Trophoblast cell (in vitro differentiated cells and primary cell): ENCODE data around the gene EIF2S1.

Source experiments
- DNase-seq, 2 donors: peaks; one replicate each; pipeline ENCODE4 v3.0.0-alpha.2; 2016
- H2AFZ ChIP-seq: 2 replicates; pipeline ENCODE4 v1.6.1; 2013; ENCODE audit warnings: low read length, moderate library complexity, mild to moderate bottlenecking; ENCODE audit not compliant: insufficient read depth, poor library complexity
- H2AK5ac ChIP-seq: 2 replicates; pipeline ENCODE4 v1.6.1; 2013; ENCODE audit warnings: mild to moderate bottlenecking, low read length
- H2BK120ac ChIP-seq: 2 replicates; pipeline ENCODE4 v1.6.1; 2013; ENCODE audit warnings: low read length, mild to moderate bottlenecking, moderate library complexity; ENCODE audit not compliant: insufficient read depth, poor library complexity
- H2BK12ac ChIP-seq: 2 replicates; pipeline ENCODE4 v1.6.1; 2013; ENCODE audit warnings: mild to moderate bottlenecking, low read length, moderate library complexity
- H2BK5ac ChIP-seq: 2 replicates; pipeline ENCODE4 v1.6.1; 2013; ENCODE audit warnings: low read length, low read depth, moderate library complexity, mild to moderate bottlenecking; ENCODE audit not compliant: poor library complexity
- H3K14ac ChIP-seq: 2 replicates; pipeline ENCODE4 v1.6.1; 2013; ENCODE audit warnings: mild to moderate bottlenecking, low read length
- H3K18ac ChIP-seq: 2 replicates; pipeline ENCODE4 v1.6.1; 2013; ENCODE audit warnings: mild to moderate bottlenecking, low read length
- H3K23ac ChIP-seq: 2 replicates; pipeline ENCODE4 v1.6.1; 2013; ENCODE audit warnings: low read length
- H3K27ac ChIP-seq: 2 replicates; pipeline ENCODE4 v1.5.1; 2013; ENCODE audit warnings: low read depth, mild to moderate bottlenecking, inconsistent platforms, low read length, moderate library complexity
- H3K27me3 ChIP-seq: 2 replicates; pipeline ENCODE4 v1.6.1; 2013; ENCODE audit warnings: inconsistent platforms, mild to moderate bottlenecking, low read length, moderate library complexity; ENCODE audit not compliant: insufficient read depth
- H3K36me3 ChIP-seq, 2 experiments: 1 replicate in 1 of 2; 2 replicates in 1 of 2; pipeline ENCODE4 v1.6.1; 2013; ENCODE audit warnings: low read length in 2 of 2, mild to moderate bottlenecking in 2 of 2, moderate library complexity in 1 of 2; ENCODE audit not compliant: insufficient read depth in 2 of 2, control insufficient read depth in 1 of 2
- H3K4ac ChIP-seq: 2 replicates; pipeline ENCODE4 v1.6.1; 2013; ENCODE audit warnings: low read depth, mild to moderate bottlenecking, low read length, moderate library complexity
- H3K4me1 ChIP-seq, 2 experiments: 1 replicate in 1 of 2; 2 replicates in 1 of 2; pipeline ENCODE4 v1.6.1; 2013; ENCODE audit warnings: low read length in 2 of 2, mild to moderate bottlenecking in 2 of 2, moderate library complexity in 1 of 2; ENCODE audit not compliant: insufficient read depth in 2 of 2, control insufficient read depth in 1 of 2
- H3K4me2 ChIP-seq: 2 replicates; pipeline ENCODE4 v1.6.1; 2013; ENCODE audit warnings: inconsistent platforms, mild to moderate bottlenecking, low read length, moderate library complexity
- H3K4me3 ChIP-seq: 2 replicates; pipeline ENCODE4 v1.5.1; 2013; ENCODE audit warnings: mild to moderate bottlenecking, low read depth, low read length, inconsistent platforms
- H3K79me1 ChIP-seq: one replicate; pipeline ENCODE4 v1.6.1; 2013; ENCODE audit warnings: low read length
- H3K79me2 ChIP-seq: 2 replicates; pipeline ENCODE4 v1.6.1; 2013; ENCODE audit warnings: low read length, mild to moderate bottlenecking; ENCODE audit not compliant: control insufficient read depth, insufficient read depth, poor library complexity
- H3K9ac ChIP-seq: 2 replicates; pipeline ENCODE4 v1.6.1; 2013; ENCODE audit warnings: mild to moderate bottlenecking, low read length
- H3K9me3 ChIP-seq: 2 replicates; pipeline ENCODE4 v1.6.1; 2013; ENCODE audit warnings: low read depth, mild to moderate bottlenecking, control low read depth, inconsistent platforms, low read length; ENCODE audit not compliant: insufficient read depth
- H4K12ac ChIP-seq: 2 replicates; pipeline ENCODE4 v1.6.1; 2013; ENCODE audit warnings: low read depth, mild to moderate bottlenecking, low read length, moderate library complexity
- H4K8ac ChIP-seq: 2 replicates; pipeline ENCODE4 v1.6.1; 2013; ENCODE audit warnings: low read depth, mild to moderate bottlenecking, low read length, moderate library complexity
- H4K91ac ChIP-seq: one replicate; pipeline ENCODE4 v1.6.1; 2013; ENCODE audit warnings: low read depth, mild to moderate bottlenecking, low read length, moderate library complexity
- WGBS: extraction: QIAGEN DNeasy Blood & Tissue Kit; methylation state at CpG from one replicate; pipeline ENCODE4 v1.1.7; 2013; ENCODE audit warnings: missing lambda C conversion rate; ENCODE audit not compliant: insufficient read length, insufficient coverage; ENCODE audit errors: extremely low coverage; 5-methylcytosine and 5-hydroxymethylcytosine counted together

The EIF2S1 gene

GRCh38 chr14:67360470-67361206 is 510 bp downstream of the EIF2S1 start:
- Histone ChIP-seq H3K27ac (peak overlapping the region; percentile 13), H2BK12ac (no peak overlapping the region), H2BK120ac (peak overlapping the region; percentile 8), H3K9ac (peak overlapping the region; percentile 88), H3K18ac (peak overlapping the region; percentile 20), H4K91ac (peak overlapping the region; percentile 28), H4K8ac (peak overlapping the region; percentile 75), H3K4me2 (peak overlapping the region; percentile 95), H3K9me3 (no peaks in the 10 kb centered on the region), H2BK5ac (no peak overlapping the region), H3K79me1 (peaks cover 10% of the 10 kb centered on the region), H3K23ac (peak overlapping the region; percentile 63), H4K12ac (peak overlapping the region; percentile 10), H3K36me3 (no peaks in the 10 kb centered on the region), H3K4me1 (peaks cover 0 to 6% of the 10 kb centered on the region in 2 experiments), H2AFZ (peak overlapping the region; percentile 68), H3K4ac (peak overlapping the region; percentile 48), H3K14ac (peak overlapping the region; percentile 67), H3K4me3 (peak overlapping the region; percentile 92), H3K27me3 (no peaks in the 10 kb centered on the region), H2AK5ac (peak overlapping the region; percentile 19), H3K79me2 (peaks cover 14% of the 10 kb centered on the region)
- no peak for DNase-seq
- no CpG with 5 or more reads among the region's 34 CpGs for WGBS

GRCh38 chr14:67365476-67365875 is 5.3 kb downstream of the EIF2S1 start:
- H3K18ac ChIP-seq: no peak overlapping the region
- no peaks in the 10 kb centered on the region for H3K9me3 ChIP-seq
- H2AFZ ChIP-seq: no peak overlapping the region
- H2BK5ac ChIP-seq: no peak overlapping the region
- no peak overlapping the region for H4K12ac ChIP-seq
- H3K4me3 ChIP-seq: no peak overlapping the region
- no peak overlapping the region for H3K14ac ChIP-seq
- no CpG with 5 or more reads among the region's 4 CpGs for WGBS
- peaks cover 2% of the 10 kb centered on the region for H3K79me1 ChIP-seq
- H2BK12ac ChIP-seq: no peak overlapping the region
- no peaks in the 10 kb centered on the region for H3K4me1 ChIP-seq
- DNase-seq: no peak
- no peaks in the 10 kb centered on the region for H3K27me3 ChIP-seq
- no peak overlapping the region for H2BK120ac ChIP-seq
- H4K91ac ChIP-seq: no peak overlapping the region
- no peak overlapping the region for H3K4me2 ChIP-seq
- no peak overlapping the region for H2AK5ac ChIP-seq
- H3K36me3 ChIP-seq: peaks cover 15 to 18% of the 10 kb centered on the region in 2 experiments
- H3K9ac ChIP-seq: no peak overlapping the region
- no peak overlapping the region for H4K8ac ChIP-seq
- no peak overlapping the region for H3K23ac ChIP-seq
- no peak overlapping the region for H3K27ac ChIP-seq
- H3K79me2 ChIP-seq: peaks cover 1% of the 10 kb centered on the region
- H3K4ac ChIP-seq: no peak overlapping the region

DNA sequence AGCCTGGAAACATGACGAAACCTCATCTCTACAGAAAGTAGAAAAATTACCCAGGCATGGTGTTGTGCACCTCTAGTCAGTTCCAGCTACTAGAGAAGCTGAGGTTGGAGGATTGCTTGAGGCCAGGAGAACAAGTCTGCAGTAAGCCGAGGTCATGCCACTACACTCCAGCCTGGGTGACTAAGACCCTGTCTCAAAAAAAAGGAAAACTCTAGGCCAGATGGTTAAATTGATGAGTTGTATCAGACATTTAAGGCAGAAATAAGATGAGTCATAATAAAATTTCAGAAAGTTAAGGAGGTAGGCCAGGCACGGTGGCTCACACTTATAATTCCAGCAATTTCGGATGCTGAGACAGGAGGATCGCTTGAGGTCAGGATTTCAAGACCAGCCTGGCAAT is 10.7 kb downstream of the EIF2S1 start:
- H3K9me3 ChIP-seq: no peaks in the 10 kb centered on the region
- no peak overlapping the region for H2AFZ ChIP-seq
- no peaks in the 10 kb centered on the region for H3K79me2 ChIP-seq
- H2BK5ac ChIP-seq: no peak overlapping the region
- no peak overlapping the region for H3K27ac ChIP-seq
- H3K27me3 ChIP-seq: no peaks in the 10 kb centered on the region
- no peak overlapping the region for H2BK12ac ChIP-seq
- no peaks in the 10 kb centered on the region for H3K4me1 ChIP-seq
- no peak overlapping the region for H3K4me2 ChIP-seq
- no peak overlapping the region for H3K9ac ChIP-seq
- H4K91ac ChIP-seq: no peak overlapping the region
- H3K18ac ChIP-seq: no peak overlapping the region
- H2BK120ac ChIP-seq: no peak overlapping the region
- no peak overlapping the region for H3K23ac ChIP-seq
- no peak overlapping the region for H4K12ac ChIP-seq
- H3K14ac ChIP-seq: no peak overlapping the region
- no peak overlapping the region for H2AK5ac ChIP-seq
- no peaks in the 10 kb centered on the region for H3K79me1 ChIP-seq
- peaks cover 22 to 29% of the 10 kb centered on the region in 2 experiments for H3K36me3 ChIP-seq
- H4K8ac ChIP-seq: no peak overlapping the region
- WGBS: no CpG with 5 or more reads among the region's 5 CpGs
- no peak overlapping the region for H3K4me3 ChIP-seq
- DNase-seq: no peak
- peak overlapping the region; percentile 36 for H3K4ac ChIP-seq

DNA sequence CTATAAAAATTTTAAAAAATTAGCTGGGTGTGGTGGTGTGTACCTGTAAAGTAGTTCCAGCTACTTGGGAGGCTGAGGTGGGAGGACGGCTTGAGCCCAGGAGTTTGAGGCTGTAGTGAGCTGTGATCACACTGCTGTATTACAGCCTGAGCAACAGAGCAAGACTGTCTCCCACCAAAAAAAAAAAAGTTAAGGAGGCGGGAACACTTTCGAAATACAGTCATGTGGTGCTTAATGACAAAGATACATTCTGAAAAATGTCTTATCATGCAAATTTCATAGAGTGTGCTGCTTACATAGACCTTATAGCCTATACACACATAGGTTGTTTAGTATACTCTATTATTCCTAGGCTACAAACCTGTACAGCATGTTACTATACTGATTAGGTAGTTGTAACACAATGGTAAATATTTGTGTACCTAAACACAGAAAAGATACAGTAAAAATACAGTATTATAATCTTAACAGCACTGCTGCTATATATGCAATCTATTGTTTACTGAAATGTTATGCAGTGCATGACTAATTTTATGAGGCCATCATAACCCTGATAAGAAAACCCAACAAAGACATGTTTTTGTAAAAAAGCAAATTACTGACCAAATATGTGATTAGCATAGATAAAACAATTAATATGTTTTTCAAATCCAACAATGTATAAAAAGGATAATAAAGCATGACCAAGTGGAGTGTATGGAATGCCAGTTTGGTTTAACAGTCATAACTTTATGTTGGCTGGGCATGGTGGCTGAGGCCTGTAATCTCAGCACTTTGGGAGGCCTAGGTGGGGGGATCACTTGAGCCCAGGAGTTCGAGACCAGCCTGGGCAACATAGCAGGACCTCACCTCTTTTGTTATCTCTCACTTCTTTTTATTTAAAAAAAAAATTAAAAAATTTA is 11.4 kb downstream of the EIF2S1 start:
- H3K23ac ChIP-seq: no peak overlapping the region
- no peaks in the 10 kb centered on the region for H3K27me3 ChIP-seq
- WGBS: no CpG with 5 or more reads among the region's 4 CpGs
- no peaks in the 10 kb centered on the region for H3K79me2 ChIP-seq
- H3K4ac ChIP-seq: no peak overlapping the region
- no peaks in the 10 kb centered on the region for H3K4me1 ChIP-seq
- H3K4me3 ChIP-seq: no peak overlapping the region
- no peaks in the 10 kb centered on the region for H3K9me3 ChIP-seq
- H2AK5ac ChIP-seq: no peak overlapping the region
- H4K91ac ChIP-seq: no peak overlapping the region
- H3K4me2 ChIP-seq: no peak overlapping the region
- H2BK12ac ChIP-seq: no peak overlapping the region
- H4K8ac ChIP-seq: no peak overlapping the region
- H3K18ac ChIP-seq: no peak overlapping the region
- no peaks in the 10 kb centered on the region for H3K79me1 ChIP-seq
- no peak for DNase-seq
- H3K9ac ChIP-seq: no peak overlapping the region
- no peak overlapping the region for H3K27ac ChIP-seq
- no peak overlapping the region for H3K14ac ChIP-seq
- no peak overlapping the region for H2BK5ac ChIP-seq
- no peak overlapping the region for H4K12ac ChIP-seq
- H2BK120ac ChIP-seq: no peak overlapping the region
- no peak overlapping the region for H2AFZ ChIP-seq
- H3K36me3 ChIP-seq: peaks cover 19 to 28% of the 10 kb centered on the region in 2 experiments
